Bladder microvascular endothelial cell (primary cell): ENCODE measurements around the gene IMPA2. TPM values are rescaled to one million over a fixed set of nuclear protein-coding genes. Genes with fewer than 3 reads are reported as not detected.

Experiments
- total RNA-seq: library from RNA; depleted of rRNA; stranded (reverse); fragments of >200 nt; gene quantifications from 2 replicates; pipeline ENCODE4 v1.2.3, GENCODE V29; 2014

IMPA2 gene
- total RNA-seq, result 6.2 and 7.5 TPM in 2 replicates

DNA sequence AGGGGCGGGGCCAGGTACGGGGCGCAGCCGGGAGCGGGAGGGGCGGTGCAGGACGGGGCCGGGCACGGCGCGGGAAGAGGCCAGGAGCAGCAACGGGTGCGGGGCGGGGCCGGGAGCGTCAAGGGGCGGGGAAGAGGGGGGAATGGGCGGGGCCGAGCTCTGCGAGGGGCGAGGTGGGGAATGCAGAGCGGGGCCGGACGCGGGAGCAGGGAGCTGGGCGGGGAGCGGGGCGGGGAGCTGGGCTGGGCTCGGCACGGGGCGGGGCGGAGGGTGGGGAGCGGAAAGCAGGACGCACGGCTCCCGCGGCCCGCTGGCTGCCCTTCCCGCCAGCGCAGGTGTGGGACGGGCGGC lies at the start of gene IMPA2:
TSS of gene IMPA2 (plus strand) at position 316 of the 351 bp plus-strand sequence. CDS start 163 bp downstream, outside the sequence.

Other genes starting within 250 kb of the IMPA2 start
- gene CHMP1B, start 130.1 kb upstream of the IMPA2 start, total RNA-seq, result 47.8 and 83.2 TPM in 2 replicates
- gene MPPE1, start 73.2 kb upstream of the IMPA2 start, total RNA-seq, result 12.6 and 15.5 TPM in 2 replicates
- gene ANKRD62, start 112.3 kb downstream of the IMPA2 start, total RNA-seq, result not detected in 2 replicates